Cardiac muscle cell (in vitro differentiated cells and primary cell): ENCODE results near the gene TRAF3IP1. TPM values are rescaled to one million over a fixed set of nuclear protein-coding genes. Genes with fewer than 3 reads are reported as not detected.

Experiments
- DNase-seq, 2 donors: peaks; one replicate each; pipeline versions ENCODE4 v3.0.0 to v3.0.0-alpha.2; 2010 to 2017; ENCODE audit warnings: low read depth in 1 of 2, low spot score in 1 of 2
- H3K27ac ChIP-seq: fragments of 200-600 bp; sonication (generic); 2 replicates; pipeline ENCODE4 v1.5.1; 2016
- H3K27me3 ChIP-seq: fragments of 200-600 bp; sonication (generic); 2 replicates; pipeline ENCODE4 v1.6.0; 2016; ENCODE audit warnings: control low read depth
- H3K36me3 ChIP-seq: fragments of 200-600 bp; sonication (generic); 2 replicates; pipeline ENCODE4 v1.5.1; 2016; ENCODE audit warnings: control low read depth
- H3K4me1 ChIP-seq: fragments of 200-600 bp; sonication (generic); 2 replicates; pipeline ENCODE4 v1.8.1; 2017; ENCODE audit warnings: low read depth, mild to moderate bottlenecking, mixed run types
- H3K4me3 ChIP-seq: fragments of 200-600 bp; sonication (generic); 2 replicates; pipeline ENCODE4 v1.5.1; 2016; ENCODE audit warnings: mild to moderate bottlenecking
- H3K9me3 ChIP-seq: fragments of 200-600 bp; sonication (generic); 2 replicates; pipeline ENCODE4 v1.5.1; 2017; ENCODE audit warnings: low read depth, mild to moderate bottlenecking, control low read depth
- CTCF ChIP-seq: IDR thresholded peaks from 2 replicates; pipeline ENCODE4 v1.5.1; 2012; ENCODE audit warnings: low read depth, mild to moderate bottlenecking, low read length
- polyA plus RNA-seq: library from polyadenylated mRNA; unstranded; fragments of >200 nt; fragmentation: Nextera tagmentation; extraction: Ambion mirVana; gene quantifications from 2 replicates; pipeline ENCODE4 v1.2.1, GENCODE V29; 2016
- total RNA-seq: library from RNA; depleted of rRNA; stranded (reverse); fragments of >200 nt; gene quantifications from 2 replicates; pipeline ENCODE4 v1.2.3, GENCODE V29; 2016

Gene TRAF3IP1
- total and polyA plus RNA-seq, 2 experiments from 2014 or later: 8.3 to 12.1 TPM

- Histone ChIP-seq H3K4me1 (no peaks in the 10 kb centered on the region), H3K27ac (no peak overlapping the region), H3K27me3 (no peaks in the 10 kb centered on the region), H3K9me3 (no peaks in the 10 kb centered on the region), H3K36me3 (no peaks in the 10 kb centered on the region), H3K4me3 (no peak overlapping the region)
- TF ChIP-seq CTCF: no peak
- no peak for DNase-seq
Observed at GRCh38 chr2:238406998-238407285, 86.6 kb downstream of the TRAF3IP1 start.

GRCh38 chr2:238407566-238407965 is 87.2 kb downstream of the TRAF3IP1 start:
- Histone ChIP-seq H3K36me3 (no peaks in the 10 kb centered on the region), H3K27me3 (no peaks in the 10 kb centered on the region), H3K9me3 (no peaks in the 10 kb centered on the region), H3K4me3 (no peak overlapping the region), H3K4me1 (no peaks in the 10 kb centered on the region), H3K27ac (no peak overlapping the region)
- no peak for DNase-seq
- TF ChIP-seq CTCF: no peak

- H3K27me3 ChIP-seq: no peaks in the 10 kb centered on the region
- TF ChIP-seq CTCF: no peak
- H3K27ac ChIP-seq: no peak overlapping the region
- H3K9me3 ChIP-seq: no peaks in the 10 kb centered on the region
- no peaks in the 10 kb centered on the region for H3K4me1 ChIP-seq
- no peak for DNase-seq
- no peak overlapping the region for H3K4me3 ChIP-seq
- H3K36me3 ChIP-seq: no peaks in the 10 kb centered on the region
Observed at GRCh38 chr2:238408615-238409340, 88.5 kb downstream of the TRAF3IP1 start.

GRCh38 chr2:238409341-238410199 is 89.3 kb downstream of the TRAF3IP1 start:
- no peaks in the 10 kb centered on the region for H3K9me3 ChIP-seq
- H3K27me3 ChIP-seq: no peaks in the 10 kb centered on the region
- no peak overlapping the region for H3K27ac ChIP-seq
- no peaks in the 10 kb centered on the region for H3K4me1 ChIP-seq
- H3K4me3 ChIP-seq: no peak overlapping the region
- no peak for DNase-seq
- H3K36me3 ChIP-seq: no peaks in the 10 kb centered on the region
- TF ChIP-seq CTCF: no peak

GRCh38 chr2:238412067-238412767 is 91.9 kb downstream of the TRAF3IP1 start:
- H3K4me1 ChIP-seq: no peaks in the 10 kb centered on the region
- no peaks in the 10 kb centered on the region for H3K27me3 ChIP-seq
- H3K4me3 ChIP-seq: no peak overlapping the region
- no peak overlapping the region for H3K27ac ChIP-seq
- H3K36me3 ChIP-seq: no peaks in the 10 kb centered on the region
- no peaks in the 10 kb centered on the region for H3K9me3 ChIP-seq
- no peak for DNase-seq
- no peak for TF ChIP-seq CTCF
